ENCODE measurements around the gene DNAJC8. TPM values are rescaled to one million over a fixed set of nuclear protein-coding genes. Genes with fewer than 3 reads are reported as not detected.
A peak's percentile ranks its signal among the peaks of the same experiment; 100 is the strongest.

Gene DNAJC8
- polyA plus RNA-seq, 1 of the 3 experiments (the other 2 are of a cell fraction), result 50.9 TPM

DNA sequence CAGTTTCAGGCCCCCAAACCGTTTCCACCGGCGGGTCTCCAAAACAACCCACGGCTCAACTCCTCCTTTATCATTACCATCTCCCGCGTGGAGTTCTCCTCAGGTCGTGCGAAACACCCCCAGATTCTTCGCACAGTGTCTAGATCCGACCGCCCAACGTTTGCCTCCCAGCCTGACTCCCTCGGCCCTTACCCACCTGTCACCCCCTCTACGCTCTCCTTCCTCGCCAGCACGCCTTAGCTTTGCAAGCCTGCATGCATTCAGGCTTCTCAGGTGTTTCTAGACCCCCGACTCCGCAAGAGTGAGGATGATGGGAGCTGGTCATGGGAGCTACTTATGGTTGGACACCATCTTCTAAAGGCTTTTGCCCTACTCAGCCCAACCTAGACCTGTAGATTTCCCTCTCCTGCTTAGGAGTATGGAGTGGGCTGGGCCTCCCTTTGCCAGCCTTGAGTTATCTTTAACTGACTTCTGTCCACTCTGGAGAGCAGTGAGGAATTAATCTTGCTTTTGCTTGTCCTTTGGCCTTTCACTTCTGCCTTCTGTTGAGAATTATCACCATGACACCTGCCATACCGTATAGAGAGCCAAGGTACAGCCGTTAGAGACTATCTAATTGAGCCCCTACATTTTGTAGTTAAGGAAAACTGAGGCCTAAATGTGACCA lies 4.0 kb upstream of the DNAJC8 start:
- WGBS (ENCODE audit: low lambda C conversion rate), result 23% methylated on average over 20 of the region's 20 CpGs
- H3K36me3 ChIP-seq (replicated peaks in 1 of 2; ENCODE audit: control insufficient read depth in 1 of 2, insufficient read depth in 2 of 2, low read length in 1 of 2), result peaks cover 4 to 9% of the 10 kb centered on the region in 2 experiments
- no peaks in the 10 kb centered on the region for H3K9me3 ChIP-seq
- H3K4me1 ChIP-seq (ENCODE audit: control insufficient read depth in 1 of 2, insufficient read depth in 2 of 2, low read depth in 1 of 2, low read length in 1 of 2), result peaks cover 10 to 13% of the 10 kb centered on the region in 2 experiments
- H3K9ac ChIP-seq, result peak overlapping the region; percentile 83
- H4K20me1 ChIP-seq (ENCODE audit: insufficient read depth), result no peaks in the 10 kb centered on the region
- H3K9me2 ChIP-seq, result no peaks in the 10 kb centered on the region
- TF ChIP-seq GATA2 (CRISPR knock-in tag; IDR thresholded peaks at IDR 0.05) (peak; percentile 51; the same call in 1 of the 2 replicates), RFX5 (IDR thresholded peaks at IDR 0.05; ENCODE audit: low read length) (no peak)
- H3K27ac ChIP-seq (ENCODE audit: low read depth in 2 of 2, low read length in 1 of 2), result peak overlapping the region in 1 of 2 experiments; percentile 80; a peak in 2 of 4 replicates
- H3K79me2 ChIP-seq (ENCODE audit: insufficient read depth), result peaks cover 41% of the 10 kb centered on the region
- peak overlapping the region; percentile 96 for H3K4me2 ChIP-seq
- ChIA-PET POLR2A (interaction anchor here (1.0 to 2.8 kb wide), 4 partner anchors 8 to 13 kb away, joined by 4 to 8 read pairs (median 5); no protein-coding TSS in a partner anchor), CTCF (interaction anchor here (1.0 to 4.7 kb wide), 3 partner anchors 10 to 91 kb away, joined by 4 to 25 read pairs (median 6); no protein-coding TSS in a partner anchor)
- DNase-seq, result peak; percentile 20
- peak overlapping the region; percentile 90; the same call in 1 of the 2 replicates for H2AFZ ChIP-seq (ENCODE audit: low read depth)
- H3K4me3 ChIP-seq (ENCODE audit: low read depth in 2 of 2, low read length in 1 of 2), result peak overlapping the region; percentile 87 to 90
- peaks cover 19% of the 10 kb centered on the region for H3F3A ChIP-seq (replicated peaks; ENCODE audit: insufficient read depth)
- H3K27me3 ChIP-seq (ENCODE audit: insufficient read depth), result no peaks in the 10 kb centered on the region

DNA sequence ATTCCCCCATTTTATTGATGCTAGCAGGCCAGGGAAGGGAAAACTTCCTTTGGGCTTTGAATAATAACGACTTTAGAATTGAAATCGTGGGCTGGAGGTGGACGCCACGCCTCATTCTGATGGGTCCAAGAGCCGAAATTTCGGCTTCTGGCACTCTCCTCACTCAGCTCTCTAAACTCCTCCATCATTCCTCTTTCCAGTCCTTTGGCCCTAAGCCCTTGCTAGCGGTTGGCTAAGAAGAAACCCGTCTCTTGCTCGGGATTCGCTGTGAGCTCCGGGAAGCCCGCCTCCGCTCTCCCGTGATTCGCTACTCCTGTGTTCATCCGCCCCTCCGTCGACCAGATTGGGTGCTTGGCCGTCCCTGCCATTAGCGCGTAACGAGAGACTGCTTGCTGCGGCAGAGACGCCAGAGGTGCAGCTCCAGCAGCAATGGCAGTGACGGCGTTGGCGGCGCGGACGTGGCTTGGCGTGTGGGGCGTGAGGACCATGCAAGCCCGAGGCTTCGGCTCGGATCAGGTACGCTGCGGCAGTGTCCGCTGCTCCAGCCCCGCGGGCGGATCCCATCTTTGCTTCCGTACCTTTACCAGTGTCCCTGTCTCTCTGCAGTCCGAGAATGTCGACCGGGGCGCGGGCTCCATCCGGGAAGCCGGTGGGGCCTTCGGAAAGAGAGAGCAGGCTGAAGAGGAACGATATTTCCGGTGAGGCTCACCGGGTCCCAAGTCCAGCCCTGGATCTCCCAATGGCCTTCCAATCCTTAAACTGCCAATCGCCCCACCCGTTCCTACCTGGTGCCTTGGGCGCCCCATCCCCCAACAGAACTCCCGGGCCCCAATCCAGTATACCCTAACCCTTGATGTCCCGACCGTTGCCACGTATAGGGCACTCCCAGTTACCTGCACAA lies 3.2 kb upstream of the DNAJC8 start, which contains the start of gene ATP5IF1:
Gene ATP5IF1, plus strand, starts transcription at position 370 of the 901 bp plus-strand sequence. Its CDS starts 60 bp downstream, at position 430.
- under 1% methylated on average over 38 of the region's 60 CpGs for WGBS (ENCODE audit: low lambda C conversion rate)
- H3K9me2 ChIP-seq, result no peaks in the 10 kb centered on the region
- H3K79me2 ChIP-seq (ENCODE audit: insufficient read depth), result peaks cover 48% of the 10 kb centered on the region
- peak; percentile 97 for DNase-seq
- no peaks in the 10 kb centered on the region for H3K9me3 ChIP-seq
- H4K20me1 ChIP-seq (ENCODE audit: insufficient read depth), result no peaks in the 10 kb centered on the region
- H3K36me3 ChIP-seq (replicated peaks in 1 of 2; ENCODE audit: control insufficient read depth in 1 of 2, insufficient read depth in 2 of 2, low read length in 1 of 2), result peaks cover 4 to 9% of the 10 kb centered on the region in 2 experiments
- H3K9ac ChIP-seq, result peak within 1 kb of the TSS; percentile 83
- no peaks in the 10 kb centered on the region for H3K27me3 ChIP-seq (ENCODE audit: insufficient read depth)
- peak; percentile 89 for TF ChIP-seq CHD2 (IDR thresholded peaks at IDR 0.05; ENCODE audit: low read length, partially characterized antibody)
- TF ChIP-seq MEF2A (IDR thresholded peaks at IDR 0.05; ENCODE audit: borderline replicate concordance, low read depth), result no peak
- TF ChIP-seq POLR2AphosphoS5 (IDR thresholded peaks at IDR 0.05; ENCODE audit: low read depth, low read length), result peak; percentile 98
- TF ChIP-seq GATA2 (CRISPR knock-in tag; IDR thresholded peaks at IDR 0.05), result no peak
- TF ChIP-seq SIN3A (IDR thresholded peaks at IDR 0.05; ENCODE audit: borderline replicate concordance, low read depth, low read length), result peak; percentile 70; the same call in 1 of the 2 replicates
- TF ChIP-seq TEAD4 (IDR thresholded peaks at IDR 0.05; ENCODE audit: borderline replicate concordance, insufficient read depth), result no peak
- TF ChIP-seq, protein P1, sequence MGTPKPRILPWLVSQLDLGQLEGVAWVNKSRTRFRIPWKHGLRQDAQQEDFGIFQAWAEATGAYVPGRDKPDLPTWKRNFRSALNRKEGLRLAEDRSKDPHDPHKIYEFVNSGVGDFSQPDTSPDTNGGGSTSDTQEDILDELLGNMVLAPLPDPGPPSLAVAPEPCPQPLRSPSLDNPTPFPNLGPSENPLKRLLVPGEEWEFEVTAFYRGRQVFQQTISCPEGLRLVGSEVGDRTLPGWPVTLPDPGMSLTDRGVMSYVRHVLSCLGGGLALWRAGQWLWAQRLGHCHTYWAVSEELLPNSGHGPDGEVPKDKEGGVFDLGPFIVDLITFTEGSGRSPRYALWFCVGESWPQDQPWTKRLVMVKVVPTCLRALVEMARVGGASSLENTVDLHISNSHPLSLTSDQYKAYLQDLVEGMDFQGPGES (IDR thresholded peaks at IDR 0.05; ENCODE audit: low read depth, low read length), result peak; percentile 89
- peak; percentile 98 for TF ChIP-seq TAF1 (IDR thresholded peaks at IDR 0.05; ENCODE audit: borderline replicate concordance, low read depth, low read length)
- TF ChIP-seq, protein P2, sequence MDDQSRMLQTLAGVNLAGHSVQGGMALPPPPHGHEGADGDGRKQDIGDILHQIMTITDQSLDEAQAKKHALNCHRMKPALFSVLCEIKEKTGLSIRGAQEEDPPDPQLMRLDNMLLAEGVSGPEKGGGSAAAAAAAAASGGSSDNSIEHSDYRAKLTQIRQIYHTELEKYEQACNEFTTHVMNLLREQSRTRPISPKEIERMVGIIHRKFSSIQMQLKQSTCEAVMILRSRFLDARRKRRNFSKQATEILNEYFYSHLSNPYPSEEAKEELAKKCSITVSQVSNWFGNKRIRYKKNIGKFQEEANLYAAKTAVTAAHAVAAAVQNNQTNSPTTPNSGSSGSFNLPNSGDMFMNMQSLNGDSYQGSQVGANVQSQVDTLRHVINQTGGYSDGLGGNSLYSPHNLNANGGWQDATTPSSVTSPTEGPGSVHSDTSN (IDR thresholded peaks at IDR 0.05), result peak; percentile 74
- TF ChIP-seq MXI1 (IDR thresholded peaks at IDR 0.05; ENCODE audit: low read depth, low read length), result peak; percentile 88
- peak; percentile 82 for TF ChIP-seq YY1 (IDR thresholded peaks at IDR 0.05; ENCODE audit: low read depth)
- peak; percentile 43; the same call in 1 of the 2 replicates for TF ChIP-seq NFIC (IDR thresholded peaks at IDR 0.05; ENCODE audit: borderline replicate concordance)
- TF ChIP-seq SMC3 (IDR thresholded peaks at IDR 0.05; ENCODE audit: low read depth, low read length), result no peak
- ChIA-PET POLR2A (interaction anchor here (0.7 to 2.8 kb wide), 9 partner anchors 9 to 411 kb away, joined by 3 to 10 read pairs (median 5); partner anchors contain the start of genes EYA3, MED18 and SESN2), CTCF (interaction anchor here (0.5 to 4.7 kb wide), 4 partner anchors 12 to 303 kb away, joined by 3 to 25 read pairs (median 3); no protein-coding TSS in a partner anchor)
- peak within 1 kb of the TSS; percentile 61 to 85 for H3K27ac ChIP-seq (ENCODE audit: low read depth in 2 of 2, low read length in 1 of 2)
- H3K4me1 ChIP-seq (ENCODE audit: control insufficient read depth in 1 of 2, insufficient read depth in 2 of 2, low read depth in 1 of 2, low read length in 1 of 2), result peaks cover 10 to 13% of the 10 kb centered on the region in 2 experiments
- peak within 1 kb of the TSS; percentile 96 for H3K4me2 ChIP-seq
- peak within 1 kb of the TSS; percentile 87 to 90 for H3K4me3 ChIP-seq (ENCODE audit: low read depth in 2 of 2, low read length in 1 of 2)
- H2AFZ ChIP-seq (ENCODE audit: low read depth), result peak within 1 kb of the TSS; percentile 99
- peaks cover 22% of the 10 kb centered on the region for H3F3A ChIP-seq (replicated peaks; ENCODE audit: insufficient read depth)
